HG03469 (cell line): ENCODE results near the gene DNAH5.
"Not testable (repeated sequence)": the region's sequence is repeated elsewhere in the genome, so short reads cannot be mapped to it uniquely, and the experiment has no call there.

Experiments
- ATAC-seq: cut with Tn5 transposase; IDR thresholded peaks from one replicate; pipeline ENCODE4 v1.9.1; 2021; ENCODE audit warnings: mild to moderate bottlenecking, moderate library complexity, moderate number of reproducible peaks; ENCODE audit not compliant: unreplicated experiment

DNAH5 gene

GRCh38 chr5:13944560-13945199 lies at the start of gene DNAH5:
Gene DNAH5, minus strand, starts transcription at chr5:13944688. Its CDS starts 250 bp downstream, at chr5:13944438.
- ATAC-seq = no peak

- no peak for ATAC-seq
These were observed 49.4 kb upstream of the DNAH5 start for GRCh38 chr5:13993926-13994325.

- ATAC-seq = no peak
These were observed 48.3 kb upstream of the DNAH5 start for GRCh38 chr5:13992795-13993194.

- no peak for ATAC-seq
These were observed 46.9 kb upstream of the DNAH5 start for GRCh38 chr5:13991365-13991764.

- no peak for ATAC-seq
These were observed 46.4 kb upstream of the DNAH5 start for GRCh38 chr5:13990896-13991295.

- ATAC-seq = no peak
These were observed 45.3 kb upstream of the DNAH5 start for GRCh38 chr5:13989832-13990231.

- no peak for ATAC-seq
These were observed 43.5 kb upstream of the DNAH5 start for GRCh38 chr5:13987843-13988464.

DNA sequence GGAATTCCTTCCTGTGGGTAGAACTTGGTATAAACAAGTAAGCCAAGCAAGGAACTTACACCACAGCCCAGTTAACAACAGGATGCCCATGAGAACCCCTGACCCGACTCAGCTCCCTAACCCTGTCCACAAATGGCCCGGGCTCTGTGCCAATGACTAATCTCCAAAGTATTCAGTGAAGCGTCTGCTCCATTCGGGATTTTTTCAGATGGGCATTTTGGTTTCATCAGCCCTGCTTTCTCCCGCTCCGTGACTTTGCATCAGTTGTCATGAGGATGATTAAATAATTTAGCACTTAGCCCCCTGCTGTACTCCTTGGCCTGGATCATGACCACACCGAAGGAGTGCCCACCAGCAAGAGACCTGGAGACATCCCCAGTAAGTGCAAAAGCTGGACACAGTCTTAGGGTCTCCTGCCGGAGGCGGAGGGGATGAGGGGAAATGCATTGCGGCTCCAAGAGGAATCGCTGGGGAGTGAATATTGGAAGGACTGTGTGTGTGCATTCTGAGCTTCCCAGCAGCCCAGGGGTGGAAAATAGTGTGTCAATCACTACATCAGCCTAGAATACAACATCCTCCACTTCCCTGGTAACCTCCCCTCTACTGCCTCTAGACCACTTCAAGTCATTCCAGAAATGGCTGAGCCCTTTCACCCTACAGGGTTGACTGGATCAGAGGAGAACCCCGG lies 41.4 kb upstream of the DNAH5 start:
- no peak for ATAC-seq

DNA sequence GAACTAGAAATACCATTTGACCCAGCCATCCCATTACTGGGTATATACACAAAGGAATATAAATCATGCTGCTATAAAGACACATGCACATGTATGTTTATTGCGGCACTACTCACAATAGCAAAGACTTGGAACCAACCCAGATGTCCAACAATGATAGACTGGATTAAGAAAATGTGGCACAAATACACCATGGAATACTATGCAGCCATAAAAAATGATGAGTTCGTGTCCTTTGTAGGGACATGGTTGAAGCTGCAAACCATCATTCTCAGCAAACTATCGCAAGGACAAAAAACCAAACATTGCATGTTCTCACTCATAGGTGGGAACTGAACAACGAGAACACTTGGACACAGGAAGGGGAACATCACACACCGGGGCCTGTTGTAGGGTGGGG lies 40.4 kb upstream of the DNAH5 start:
- not testable (repeated sequence) for ATAC-seq

- ATAC-seq = no peak
These were observed 32.7 kb upstream of the DNAH5 start for GRCh38 chr5:13976867-13977830.

GRCh38 chr5:13976223-13976622 lies 31.7 kb upstream of the DNAH5 start:
- no peak for ATAC-seq

GRCh38 chr5:13975246-13975645 lies 30.8 kb upstream of the DNAH5 start:
- no peak for ATAC-seq

DNA sequence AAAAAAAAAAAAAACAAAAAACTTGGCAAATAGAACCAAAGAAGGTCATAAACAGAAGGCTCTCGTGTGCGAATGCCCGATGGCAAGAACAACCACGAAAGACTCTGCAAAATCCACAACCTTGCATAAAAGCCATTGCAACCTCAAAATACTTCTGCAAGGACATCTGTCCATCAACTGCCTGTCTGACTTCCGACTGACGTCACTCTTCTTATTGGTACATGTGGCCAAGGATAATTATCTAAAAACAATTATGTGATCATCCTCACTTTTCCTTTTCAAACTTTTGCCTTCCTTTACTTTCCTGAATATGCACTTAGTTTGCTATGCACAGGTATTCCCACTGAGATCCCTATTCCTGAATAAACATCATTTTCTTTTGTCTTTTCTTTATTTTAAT lies 29.2 kb upstream of the DNAH5 start:
- no peak for ATAC-seq

DNA sequence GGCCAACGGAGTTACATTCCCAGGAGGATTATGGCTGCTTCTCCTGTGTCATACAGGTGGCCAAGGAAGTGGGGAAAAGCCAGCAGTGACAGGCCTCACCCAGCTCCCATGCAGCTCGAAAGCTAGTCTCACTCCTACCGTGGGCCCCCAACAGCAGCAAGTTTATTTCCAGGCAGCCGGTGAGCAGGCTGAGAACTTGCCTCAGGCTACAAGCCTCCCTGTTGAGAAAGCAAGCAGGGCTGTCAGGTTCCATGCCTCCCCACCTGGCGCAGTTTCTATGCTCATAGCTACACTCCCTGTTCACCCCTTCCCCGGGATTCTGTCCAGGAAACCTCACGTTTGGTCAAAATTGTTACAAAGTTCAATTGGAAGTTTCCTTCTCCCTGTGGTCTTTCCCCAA lies 27.5 kb upstream of the DNAH5 start:
- ATAC-seq = no peak

DNA sequence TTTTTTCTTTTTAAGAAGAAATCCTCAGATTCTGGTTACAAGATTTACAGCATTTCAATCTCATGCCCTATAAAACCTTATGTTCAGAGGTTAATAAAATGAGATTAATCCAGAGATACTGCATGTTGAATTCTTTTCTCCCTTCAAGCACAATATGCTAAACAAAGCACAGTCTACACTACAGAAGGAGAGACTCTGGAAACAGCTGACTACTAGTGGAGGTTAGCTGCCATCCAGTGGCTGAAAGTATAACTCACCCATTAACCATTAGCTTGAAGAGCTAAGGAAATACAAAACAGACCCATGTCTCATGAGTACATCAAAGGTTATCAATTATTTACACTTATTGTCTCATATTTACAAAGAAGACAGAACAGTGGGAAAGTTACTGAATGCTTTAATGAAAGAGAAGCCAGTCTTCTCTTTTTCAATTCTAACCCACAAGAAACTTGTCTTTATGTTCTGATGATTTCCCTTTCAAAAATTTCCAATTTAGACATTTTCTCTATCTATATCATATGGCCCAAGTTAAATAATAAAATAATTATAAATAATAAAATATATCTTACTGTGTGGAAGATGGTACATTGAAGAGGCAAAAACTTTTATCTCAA lies 12.7 kb upstream of the DNAH5 start:
- peak; percentile 99 for ATAC-seq

DNA sequence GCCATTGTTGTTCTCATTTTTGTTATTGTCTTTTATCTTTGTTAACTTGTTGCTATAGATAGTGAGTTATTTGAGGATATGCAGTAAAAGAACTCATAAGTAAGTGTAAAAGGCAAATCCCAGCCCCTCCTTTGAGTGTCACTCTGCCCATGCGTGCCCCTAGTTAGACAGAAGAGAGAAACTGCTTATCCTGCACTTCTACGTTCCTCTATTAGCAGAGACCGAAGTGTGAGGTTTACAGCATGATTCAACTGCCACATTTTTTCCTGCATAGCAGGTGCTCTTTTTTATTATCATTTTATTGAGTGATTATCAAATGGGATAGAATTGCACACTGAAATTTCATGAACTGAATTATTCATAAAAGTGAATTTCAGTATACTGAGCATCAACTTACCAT lies 12.0 kb upstream of the DNAH5 start:
- ATAC-seq = no peak

DNA sequence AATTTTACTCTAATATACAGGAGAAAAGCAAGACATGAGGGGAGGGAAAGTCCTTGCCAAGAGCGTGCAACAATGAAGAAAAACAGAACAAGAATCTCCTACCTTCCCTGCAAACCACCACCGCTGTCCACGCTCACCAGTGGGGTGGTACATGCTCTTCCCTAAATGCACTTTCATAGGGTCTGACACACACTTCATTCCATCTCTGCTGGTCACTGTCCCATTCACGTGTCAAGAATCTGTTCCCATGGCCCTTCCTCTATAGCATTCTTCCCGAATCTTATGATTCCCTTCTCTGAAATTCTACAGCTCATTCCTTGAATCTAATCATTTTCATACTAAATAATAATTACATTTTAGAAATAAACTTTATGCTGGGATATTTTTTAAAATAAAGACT lies 11.4 kb upstream of the DNAH5 start:
- no peak for ATAC-seq

GRCh38 chr5:13946111-13946510 lies 1.6 kb upstream of the DNAH5 start:
- no peak for ATAC-seq

DNA sequence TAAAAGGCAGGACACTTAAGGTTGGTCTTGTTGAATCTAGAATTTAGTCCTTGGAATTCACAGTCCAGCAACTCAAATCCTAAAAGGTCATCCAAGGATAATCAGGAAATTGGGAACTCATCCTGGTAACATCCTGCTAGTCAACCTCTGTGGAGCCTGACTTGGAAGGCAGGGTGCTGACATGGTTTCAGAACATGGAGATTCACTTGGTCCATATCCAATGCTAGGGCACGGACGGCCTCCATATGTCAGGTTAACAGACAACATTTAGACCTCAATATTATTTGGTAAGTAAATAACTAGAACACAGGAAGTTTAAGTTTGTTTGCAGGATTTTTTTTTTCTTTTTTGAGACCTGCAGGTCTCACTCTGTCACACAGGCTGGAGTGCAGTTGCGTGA lies 783 bp upstream of the DNAH5 start:
- ATAC-seq = no peak

DNA sequence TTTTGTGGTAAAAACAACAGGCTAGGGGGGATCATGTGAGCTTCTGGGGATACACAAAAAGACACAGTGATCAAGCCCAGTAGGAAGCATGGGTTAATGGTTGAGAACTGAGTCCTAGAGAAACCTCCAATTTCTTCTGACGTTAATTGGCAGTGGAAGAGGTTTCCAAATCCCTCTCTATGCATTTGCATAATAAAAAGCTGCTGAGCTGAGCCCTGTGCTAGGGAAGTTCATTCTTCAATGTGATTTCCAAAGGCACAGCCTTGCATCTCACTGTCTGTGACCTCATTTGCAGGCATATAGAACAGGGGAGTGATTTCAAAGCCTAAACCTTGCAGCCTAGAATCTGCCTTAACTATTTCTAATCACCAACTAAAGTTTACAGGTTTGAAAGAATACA lies 812 bp downstream of the DNAH5 start:
- ATAC-seq = no peak

DNA sequence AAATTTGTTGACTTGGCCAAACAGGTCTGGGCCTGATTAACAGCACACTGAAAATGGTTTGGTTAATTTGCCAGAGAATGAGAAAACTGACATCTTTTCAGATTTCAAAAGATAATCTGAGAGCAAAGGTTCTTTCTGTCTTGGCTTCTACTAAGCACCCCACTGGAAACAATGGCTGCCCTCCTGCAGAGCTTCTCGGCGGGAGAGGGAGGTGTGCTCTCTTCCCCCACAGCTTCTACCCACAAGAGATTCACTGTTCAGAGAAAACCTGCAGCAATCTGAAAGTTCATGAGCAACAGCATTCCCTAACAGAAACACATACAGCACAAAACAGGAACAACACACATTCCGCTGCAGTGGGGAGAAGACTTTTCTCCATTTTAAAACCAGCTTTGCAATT lies 3.0 kb downstream of the DNAH5 start:
- no peak for ATAC-seq
